SK-N-SH (cell line): ENCODE results near the gene PISD.
"Not testable (repeated sequence)": the region's sequence is repeated elsewhere in the genome, so short reads cannot be mapped to it uniquely, and the experiment has no call there.

ENCODE experiments used
- CHD2 ChIP-seq: fragments of 150-350 bp; IDR thresholded peaks from 2 replicates; pipeline ENCODE4 v1.6.1; 2018; ENCODE audit warnings: low read length; ENCODE audit not compliant: partially characterized antibody
- CTCF ChIP-seq: fragments of 200-600 bp; sonication (generic); IDR thresholded peaks from 2 replicates; pipeline ENCODE4 v1.6.1; 2017; ENCODE audit warnings: antibody characterized with exemption, mild to moderate bottlenecking, moderate library complexity
- EP300 ChIP-seq, 2 experiments: IDR thresholded peaks; 2 replicates each; pipeline versions ENCODE4 v1.4.0 to v1.6.1; 2012; ENCODE audit warnings: borderline replicate concordance in 1 of 2, low read depth in 1 of 2, low read length in 1 of 2
- GABPA ChIP-seq: IDR thresholded peaks from 2 replicates; pipeline ENCODE4 v1.4.0; 2012; ENCODE audit warnings: low read depth, mild to moderate bottlenecking
- MAX ChIP-seq: IDR thresholded peaks from 2 replicates; pipeline ENCODE4 v1.4.0; 2012; ENCODE audit warnings: low read depth
- POLR2AphosphoS5 ChIP-seq: IDR thresholded peaks from 2 replicates; pipeline ENCODE4 v1.6.1; 2012; ENCODE audit warnings: low read depth, low read length
- TAF1 ChIP-seq: IDR thresholded peaks from 2 replicates; pipeline ENCODE4 v1.6.1; 2012; ENCODE audit warnings: low read depth, mild to moderate bottlenecking, low read length, moderate library complexity, borderline replicate concordance
- TCF12 ChIP-seq: IDR thresholded peaks from 2 replicates; pipeline ENCODE4 v1.4.0; 2012
- USF1 ChIP-seq: IDR thresholded peaks from 2 replicates; pipeline ENCODE4 v1.4.0; 2012; ENCODE audit warnings: low read depth, borderline replicate concordance
- YY1 ChIP-seq: IDR thresholded peaks from 2 replicates; pipeline ENCODE4 v1.4.0; 2012; ENCODE audit warnings: low read depth, mild to moderate bottlenecking

- TF ChIP-seq TCF12; CTCF; GABPA; MAX; USF1; POLR2AphosphoS5; TAF1; YY1; EP300 (IDR thresholded peaks at IDR 0.05; ENCODE audit: borderline replicate concordance in 1 of 2, low read depth in 1 of 2, low read length in 1 of 2); CHD2: not testable (repeated sequence)
These were observed 49.2 kb upstream of the PISD start for GRCh38 chr22:31711226-31711625.
